Islet precursor cell (in vitro differentiated cells): ENCODE measurements around the gene STRBP.
"Not testable (repeated sequence)": the region's sequence is repeated elsewhere in the genome, so short reads cannot be mapped to it uniquely, and the experiment has no call there.

Source experiments
- DNase-seq: peaks from one replicate; pipeline ENCODE4 v3.0.0-alpha.2; 2018

STRBP gene

DNA sequence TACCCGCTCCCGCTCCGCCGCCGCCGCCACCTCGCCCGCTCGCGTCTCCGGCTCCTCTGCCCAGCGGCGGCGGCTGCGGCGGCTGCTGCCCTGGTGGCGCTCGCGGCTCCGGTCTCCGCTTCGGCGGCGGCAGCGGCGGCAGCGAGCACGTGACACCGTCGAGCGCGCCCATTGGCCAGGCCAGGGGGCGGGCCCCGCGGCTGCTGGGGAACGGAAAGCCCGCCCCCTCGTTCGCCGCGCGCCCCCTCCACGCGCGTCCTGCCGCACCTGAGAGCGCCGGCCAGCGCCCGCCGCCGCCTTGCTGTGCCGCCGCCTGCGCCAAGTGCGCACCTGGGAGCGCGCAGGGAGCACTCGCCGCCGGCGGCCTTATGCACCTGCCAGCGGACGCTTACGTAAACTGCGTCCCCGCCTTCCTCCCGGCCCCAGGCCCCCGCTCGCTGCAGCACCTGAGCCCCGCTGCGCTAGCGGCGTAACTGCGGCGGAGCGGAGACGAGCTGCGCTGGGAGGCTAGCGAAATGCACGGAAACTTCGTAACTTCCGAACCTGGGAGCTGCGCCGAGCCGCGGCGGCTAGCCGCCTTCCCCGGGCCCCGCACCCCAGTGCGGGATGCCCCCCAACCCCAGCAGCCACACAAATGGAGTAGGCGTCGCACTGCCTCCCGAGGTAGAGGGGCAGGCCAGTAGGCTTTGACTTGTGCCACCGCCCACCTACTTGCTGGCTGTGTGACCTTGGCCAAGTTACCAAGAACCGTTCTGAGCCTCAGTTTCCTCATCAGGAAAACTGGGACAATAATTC lies at the start of gene STRBP:
TSS of gene STRBP (minus strand) at position 122 of the 795 bp plus-strand sequence. CDS start 84,452 bp downstream, outside the sequence.
- DNase-seq: peak; percentile 92

DNA sequence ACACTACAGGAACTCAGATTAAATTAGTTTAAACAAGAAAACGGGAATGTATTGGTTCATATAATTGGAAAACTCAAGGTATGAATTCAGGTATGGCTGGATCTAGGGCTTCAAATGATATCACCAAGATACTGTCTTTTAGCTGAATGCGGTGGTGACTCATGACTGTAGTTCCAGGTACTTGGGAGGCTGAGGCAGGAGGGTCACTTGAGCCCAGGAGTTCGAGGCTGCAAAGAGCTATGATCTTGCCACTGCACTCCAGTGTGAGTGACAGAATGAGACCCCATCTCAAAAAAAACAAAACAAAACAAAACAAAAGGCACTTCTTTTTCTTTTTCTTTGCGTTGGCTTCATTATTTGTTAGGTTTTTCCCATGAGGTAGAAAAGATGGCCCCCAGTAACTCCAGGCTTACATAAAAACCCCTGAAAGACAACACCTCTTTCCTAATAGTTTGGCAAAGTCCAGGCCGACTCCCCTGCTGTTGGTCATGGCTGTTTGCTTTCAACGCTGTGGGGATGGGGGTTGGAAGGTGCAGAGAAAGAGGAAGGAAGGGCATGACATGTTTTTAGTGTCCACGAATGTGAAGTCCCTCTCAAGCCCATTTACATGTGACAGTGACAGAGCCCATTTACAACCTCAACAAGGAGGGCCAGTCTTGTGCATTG lies 47.8 kb upstream of the STRBP start:
- peak; percentile 7 for DNase-seq

DNA sequence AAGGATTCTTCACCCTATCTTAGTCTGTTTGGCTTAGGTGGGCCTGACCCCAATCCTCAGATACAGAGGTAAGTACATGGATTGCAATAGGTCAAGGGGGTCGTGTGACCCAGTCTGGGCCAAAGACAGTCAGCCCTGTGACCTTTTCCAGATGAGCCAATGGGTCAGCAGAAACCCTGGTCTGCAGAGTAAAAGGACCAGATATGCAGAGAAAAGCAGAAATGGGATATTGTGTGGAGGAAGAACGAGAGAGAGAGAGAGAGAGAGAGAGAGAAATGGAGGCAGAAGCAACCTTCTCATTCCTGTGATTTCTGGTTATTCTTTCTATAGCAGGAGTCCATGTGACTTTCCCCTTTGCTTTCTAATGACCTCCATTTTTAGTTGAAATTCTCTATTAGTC lies 47.2 kb upstream of the STRBP start:
- DNase-seq: peak; percentile 37

DNA sequence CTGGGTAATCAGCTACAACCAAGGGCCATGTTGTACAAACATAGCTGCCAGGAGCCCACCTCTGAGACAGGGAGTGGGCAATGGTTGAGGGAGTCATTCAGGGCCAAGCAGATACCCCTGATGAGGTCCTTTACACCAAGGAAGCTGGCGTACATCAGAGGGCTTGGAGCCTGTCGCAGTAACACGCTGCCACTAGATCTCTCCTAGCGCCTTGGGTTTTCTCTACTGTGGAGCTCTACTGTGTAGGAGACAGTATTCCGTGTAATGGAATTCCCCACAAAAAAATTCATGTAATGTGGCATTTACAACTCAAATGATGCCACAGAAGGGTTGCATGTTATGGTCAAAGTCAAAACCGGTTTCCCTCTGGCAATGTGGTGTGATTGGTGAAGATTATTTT lies 46.2 kb upstream of the STRBP start:
- DNase-seq: peak; percentile 3

DNA sequence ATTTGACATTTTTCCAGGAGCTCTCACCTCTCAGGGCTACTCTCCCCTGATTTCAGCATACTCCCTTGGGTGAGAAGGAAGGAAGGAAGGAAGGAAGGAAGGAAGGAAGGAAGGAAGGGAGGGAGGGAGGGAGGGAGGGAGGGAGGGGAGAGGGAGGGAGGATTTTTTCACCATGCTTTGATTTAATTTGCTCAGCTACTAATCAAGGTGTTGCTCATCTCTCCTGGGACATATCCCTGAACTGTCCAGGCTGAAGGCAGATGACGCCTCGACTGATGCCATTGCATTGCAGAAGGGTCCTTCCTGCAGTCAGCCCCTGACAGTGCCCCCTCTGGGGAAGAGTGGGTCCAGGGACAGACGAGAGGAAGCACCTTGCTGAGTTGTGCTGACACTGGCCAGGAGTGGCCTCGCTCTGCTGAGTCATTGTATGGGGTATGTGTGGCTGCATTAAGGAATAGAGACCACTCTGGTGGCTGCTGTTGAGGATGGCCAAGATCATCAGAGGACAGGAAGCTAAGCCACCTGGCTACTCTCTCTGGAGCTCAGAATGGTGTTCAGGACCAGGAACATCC lies 44.0 kb upstream of the STRBP start:
- peak; percentile 59 for DNase-seq

DNA sequence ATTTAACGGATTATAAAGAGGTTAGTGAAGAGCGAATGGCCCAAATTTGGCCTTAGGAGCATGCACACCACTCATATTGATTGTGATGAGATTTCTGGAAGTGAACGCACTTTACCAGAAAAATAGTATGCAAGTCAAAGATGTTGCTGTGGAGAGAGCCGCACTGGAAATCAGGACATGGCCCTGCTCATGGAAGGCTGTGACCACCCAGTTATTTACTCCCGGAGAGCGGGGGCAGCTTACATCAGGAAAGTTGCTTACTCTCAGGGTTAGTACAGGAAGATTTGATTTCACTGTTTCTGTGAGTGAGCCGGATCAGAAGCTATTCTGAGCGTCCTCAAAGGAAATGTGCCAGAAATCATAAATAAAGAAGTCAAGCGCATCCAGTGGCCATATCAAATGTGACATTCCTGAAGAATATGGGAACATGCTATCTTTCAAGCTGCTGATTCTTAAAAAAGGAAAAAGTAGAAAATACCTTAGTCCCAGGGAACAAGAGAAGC lies 42.9 kb upstream of the STRBP start:
- no peak for DNase-seq

DNA sequence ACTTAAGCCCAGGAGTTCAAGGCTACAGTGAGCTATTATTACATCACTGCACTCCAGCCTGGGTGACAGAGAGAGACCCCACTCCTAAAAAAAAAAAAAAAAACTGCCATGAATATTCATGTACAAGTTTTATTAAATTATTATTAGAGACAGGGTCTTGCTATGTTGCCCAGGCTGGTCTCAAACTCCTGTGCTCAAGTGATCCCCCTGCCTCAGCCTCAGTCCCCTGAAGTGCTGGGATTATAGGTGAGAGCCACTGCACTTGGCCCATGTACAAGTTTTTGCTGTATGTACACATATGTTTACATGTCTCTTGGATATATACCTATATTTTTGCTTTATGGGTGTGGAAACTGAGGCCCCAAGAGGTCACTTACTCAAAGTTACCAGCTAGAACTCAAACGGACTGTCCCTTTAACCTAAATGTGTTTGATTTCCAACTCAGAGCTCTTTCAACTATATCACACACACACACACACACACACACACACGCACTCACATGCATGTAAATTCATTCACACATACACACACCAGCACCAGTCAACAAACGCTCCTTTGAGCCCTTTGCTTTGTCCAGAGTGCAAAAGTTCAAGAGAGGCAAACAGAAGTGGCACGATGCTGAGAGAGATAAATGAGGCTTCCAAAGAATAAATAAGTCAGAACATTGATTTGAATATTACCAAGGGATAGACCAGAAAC lies 42.3 kb upstream of the STRBP start:
- peak; percentile 34 for DNase-seq

DNA sequence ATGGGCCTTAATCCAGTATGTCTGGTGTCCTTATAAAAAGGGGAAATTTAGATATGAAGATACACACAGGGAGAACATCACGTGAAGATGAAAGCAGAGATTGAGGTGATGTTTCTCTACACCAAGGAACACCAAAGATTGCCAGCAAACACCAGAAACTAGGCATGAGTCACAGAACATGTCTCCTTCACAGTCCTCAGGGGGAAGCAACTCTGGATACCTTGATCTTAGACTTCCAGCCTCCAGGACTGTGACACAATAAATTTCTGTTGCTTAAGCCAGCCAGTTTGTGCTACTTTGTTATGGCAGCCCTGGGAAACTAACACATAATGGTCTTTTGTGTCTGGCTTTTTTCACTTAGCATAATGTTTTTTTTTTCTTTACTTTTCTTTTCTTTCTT lies 41.2 kb upstream of the STRBP start:
- DNase-seq: peak; percentile 57

DNA sequence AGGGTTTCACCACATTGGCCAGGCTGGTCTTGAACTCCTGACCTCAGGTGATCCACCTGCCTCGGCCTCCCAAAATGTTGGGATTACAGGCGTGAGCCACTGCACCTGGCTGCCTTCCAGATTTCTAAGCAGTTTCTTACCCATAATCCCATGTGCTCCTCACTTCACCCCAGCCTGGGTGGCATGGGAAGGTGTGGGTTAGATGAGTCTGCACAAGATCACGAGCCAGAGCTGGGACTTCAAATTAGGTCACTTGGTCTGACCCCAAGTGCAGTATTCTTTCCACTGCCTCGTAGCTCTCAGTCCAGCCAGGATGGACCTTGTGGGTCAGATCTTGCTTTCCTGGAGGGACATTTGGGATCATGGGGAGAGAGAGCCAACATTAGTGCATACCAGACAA lies 37.5 kb upstream of the STRBP start:
- peak; percentile 25 for DNase-seq

DNA sequence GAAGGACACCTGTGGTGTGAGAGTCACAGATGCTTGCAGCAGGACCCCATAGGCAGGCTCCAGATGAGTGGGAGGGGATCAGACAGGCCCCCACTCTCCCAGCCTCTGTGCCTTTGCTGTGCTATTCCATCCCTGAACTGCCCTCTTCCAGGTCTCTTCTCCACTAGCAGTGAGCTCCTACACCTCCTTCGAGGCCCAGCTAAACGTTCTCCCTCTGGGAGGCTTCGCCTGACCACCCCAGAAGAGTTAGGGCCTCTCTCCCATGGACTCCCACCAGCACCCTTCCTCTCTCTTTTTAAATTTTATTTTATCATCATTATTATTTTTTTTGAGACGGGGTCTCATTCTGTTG lies 35.9 kb upstream of the STRBP start:
- no peak for DNase-seq

DNA sequence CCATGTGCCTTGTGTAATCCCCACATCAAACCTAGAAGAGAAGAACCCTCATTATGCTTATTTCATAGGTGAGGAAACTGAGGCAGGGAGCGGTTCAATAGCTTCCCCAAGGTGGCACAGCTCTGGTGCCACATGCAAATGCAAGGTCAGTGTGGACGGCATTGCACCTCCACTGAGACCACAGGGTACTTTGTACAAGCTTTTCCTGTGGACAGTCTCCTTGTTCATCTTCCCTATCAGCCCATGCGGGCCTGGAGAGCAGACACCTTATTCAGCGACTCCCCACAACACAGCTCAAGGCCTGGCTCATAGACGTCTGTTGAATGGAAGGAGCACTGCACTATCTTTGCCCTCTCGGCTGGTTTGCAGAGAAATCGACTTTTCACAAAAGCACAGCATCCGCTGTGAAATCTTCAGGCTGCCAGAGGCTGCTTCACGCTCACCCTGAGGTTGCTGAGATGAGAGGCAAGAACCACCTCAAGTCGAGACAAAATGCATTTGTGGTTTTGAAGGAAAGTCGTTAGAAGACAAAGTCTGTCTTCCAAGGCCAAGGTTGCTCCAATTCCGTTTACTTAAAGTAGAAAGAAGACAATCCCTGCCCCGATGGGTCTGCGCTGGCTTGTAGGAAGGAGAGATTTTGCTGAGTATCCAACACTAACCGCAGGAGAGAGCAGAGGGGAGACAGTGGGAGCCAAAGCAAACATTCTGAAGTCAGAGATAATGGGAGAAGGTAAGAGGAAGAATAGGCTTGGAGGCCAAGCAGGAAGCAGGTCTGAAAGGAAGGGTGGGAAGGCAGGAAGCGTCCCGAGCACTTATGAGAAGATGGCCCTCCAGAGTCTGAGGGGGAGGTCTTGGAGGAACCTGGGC lies 34.2 kb upstream of the STRBP start:
- peak; percentile 38 for DNase-seq

DNA sequence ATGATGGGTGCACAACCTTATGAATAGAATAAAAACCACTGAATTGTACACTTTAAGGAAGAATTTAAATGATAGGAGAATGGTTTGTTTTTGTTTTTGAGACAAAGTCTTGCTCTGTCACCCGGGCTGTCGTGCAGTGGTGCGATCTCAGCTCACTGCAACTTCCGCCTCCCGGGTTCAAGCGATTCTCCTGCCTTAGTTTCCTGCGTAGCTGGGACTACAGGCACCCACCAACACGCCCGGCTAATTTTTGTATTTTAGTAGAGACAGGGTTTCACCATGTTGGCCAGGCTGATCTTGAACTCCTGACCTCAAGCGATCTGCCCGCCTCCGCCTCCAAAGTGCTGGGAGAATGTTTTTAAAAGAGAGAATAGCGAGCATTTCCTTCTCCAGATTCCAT lies 33.5 kb upstream of the STRBP start:
- DNase-seq: not testable (repeated sequence)

DNA sequence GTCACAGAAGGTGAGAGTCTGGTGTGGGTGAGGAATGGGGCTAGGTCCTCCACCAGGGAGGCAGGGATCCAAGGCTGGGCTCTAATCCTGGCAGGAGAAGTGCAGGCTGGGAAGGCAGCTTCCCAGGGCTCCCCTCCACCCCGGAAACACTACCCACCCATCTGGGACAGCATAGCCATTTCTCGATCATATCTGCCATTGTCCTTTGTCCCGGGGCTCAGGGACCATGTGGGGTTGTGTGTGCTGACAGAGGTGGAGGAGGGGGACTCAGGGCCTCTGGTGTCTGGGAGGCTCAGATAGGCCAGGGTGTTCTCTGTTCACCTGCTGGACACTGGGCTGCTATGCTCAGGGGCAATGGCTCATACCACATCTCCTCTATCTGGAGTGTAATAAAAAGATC lies 32.2 kb upstream of the STRBP start:
- DNase-seq: peak; percentile 45

DNA sequence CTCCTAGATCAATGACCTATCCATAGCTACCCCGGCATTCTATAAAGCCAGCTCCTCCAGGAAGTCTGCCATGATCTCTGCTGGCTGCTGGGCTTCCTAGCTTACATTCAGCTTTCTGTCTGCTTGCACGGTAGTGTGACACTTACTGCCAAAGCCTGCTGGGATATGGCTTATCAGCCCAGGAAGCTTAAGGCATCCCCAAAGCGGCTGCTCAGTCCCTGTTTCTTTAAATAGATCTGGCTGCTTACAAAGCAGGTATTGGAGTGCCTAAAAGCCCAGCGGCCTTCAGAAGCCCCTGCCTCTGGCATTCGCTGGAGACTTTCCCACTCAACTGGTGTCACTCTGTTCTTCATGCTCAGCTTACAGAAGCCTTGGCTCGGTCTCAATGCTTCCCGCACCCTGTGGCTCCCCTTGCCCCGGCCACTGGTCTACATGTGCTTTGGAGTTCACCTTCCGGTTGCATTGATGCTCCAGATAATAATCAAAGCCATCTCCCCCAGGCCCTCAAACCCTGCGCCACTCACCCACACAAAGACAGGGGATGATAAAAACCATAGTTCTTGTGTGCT lies 31.3 kb upstream of the STRBP start:
- DNase-seq: peak; percentile 54

DNA sequence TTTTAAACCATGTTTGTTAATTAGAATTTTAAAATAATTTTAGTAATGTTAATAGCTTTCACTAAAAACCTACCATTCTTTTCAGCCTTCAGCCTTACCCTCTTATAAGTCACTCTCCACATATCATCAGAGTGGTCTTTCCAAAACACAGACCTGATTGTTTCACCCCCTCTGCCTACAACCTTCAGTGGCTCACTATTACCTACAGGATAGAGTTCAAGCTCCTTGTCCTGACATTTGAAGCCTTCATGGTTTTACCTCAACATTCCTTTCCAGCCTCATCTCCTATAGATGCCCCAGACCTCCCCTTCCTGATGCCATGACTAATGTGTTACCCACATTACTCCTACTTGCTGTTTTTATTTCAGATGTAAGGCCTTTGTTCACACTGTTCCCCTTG lies 27.8 kb upstream of the STRBP start:
- peak; percentile 38 for DNase-seq

DNA sequence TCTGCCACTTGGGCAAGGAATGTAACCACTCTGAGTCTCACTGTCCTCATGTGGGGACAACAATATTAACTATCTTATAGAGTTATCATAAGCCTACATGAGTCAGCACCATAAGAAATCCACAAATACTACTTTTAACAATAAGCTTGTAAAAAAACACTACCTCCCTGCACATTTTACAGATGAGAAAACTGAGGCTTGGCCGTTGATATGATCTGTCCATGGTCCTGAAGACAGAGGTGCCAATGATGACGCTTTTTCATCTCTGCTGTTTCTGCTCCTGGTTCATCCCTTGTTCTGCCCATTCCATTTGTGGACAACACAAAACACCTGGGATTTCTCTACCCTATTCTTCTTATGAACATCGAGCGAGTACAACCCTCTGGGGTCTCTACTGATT lies 23.4 kb upstream of the STRBP start:
- no peak for DNase-seq

DNA sequence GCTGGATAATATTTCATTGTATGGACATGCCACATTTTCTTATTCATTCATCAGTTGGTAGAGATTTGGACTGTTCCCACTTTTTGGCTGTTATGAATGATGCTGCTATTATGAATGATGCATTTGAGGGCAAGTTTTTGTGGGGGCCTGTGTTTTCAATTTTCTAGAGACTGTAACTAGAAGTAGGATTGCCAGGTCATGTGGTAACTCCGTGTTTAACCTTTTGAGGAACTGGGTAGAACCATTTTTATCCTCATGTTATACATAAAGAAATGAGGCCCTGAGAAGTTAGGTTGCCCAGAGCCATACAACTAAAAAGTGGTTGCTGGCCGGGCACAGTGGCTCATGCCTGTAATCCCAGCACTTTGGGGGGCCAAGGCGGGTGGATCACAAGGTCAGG lies 22.4 kb upstream of the STRBP start:
- DNase-seq: peak; percentile 22

DNA sequence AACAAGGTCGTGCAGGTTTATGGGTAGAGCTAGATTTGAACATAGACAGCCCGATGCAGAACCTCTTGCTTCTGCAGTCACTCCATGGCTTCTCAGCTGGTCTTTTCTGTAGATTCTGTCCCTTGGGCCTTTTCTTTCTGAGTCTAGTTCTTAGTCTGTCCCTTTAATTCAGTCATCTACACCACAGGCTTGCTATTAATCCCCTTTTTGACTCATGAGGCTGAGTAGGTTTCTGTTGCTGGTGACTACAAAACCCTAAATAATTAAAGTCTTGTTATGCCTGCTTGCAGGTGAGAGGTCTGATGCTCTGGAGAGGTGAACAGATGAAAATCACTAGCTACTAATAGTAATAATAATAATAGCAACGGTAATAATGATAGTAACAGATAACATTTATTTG lies 19.3 kb upstream of the STRBP start:
- peak; percentile 12 for DNase-seq

DNA sequence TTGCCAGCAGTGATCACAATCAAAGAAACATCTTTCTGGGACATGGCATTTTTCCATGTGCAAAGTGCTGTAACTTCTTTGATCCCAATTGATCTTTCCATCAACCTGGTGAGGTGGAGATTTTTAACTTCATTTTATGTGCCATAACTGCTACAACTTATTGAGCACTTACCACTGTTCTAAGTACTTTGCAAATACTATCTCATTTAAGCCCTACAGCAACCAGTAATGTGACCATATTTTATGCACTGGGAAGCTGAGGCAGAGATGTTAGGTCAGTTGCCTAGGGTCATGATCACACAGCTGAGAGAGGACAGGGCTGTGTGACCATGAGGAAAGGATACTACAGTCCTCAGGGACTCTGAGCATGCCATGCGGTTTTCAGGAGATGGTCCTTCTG lies 17.9 kb upstream of the STRBP start:
- no peak for DNase-seq

DNA sequence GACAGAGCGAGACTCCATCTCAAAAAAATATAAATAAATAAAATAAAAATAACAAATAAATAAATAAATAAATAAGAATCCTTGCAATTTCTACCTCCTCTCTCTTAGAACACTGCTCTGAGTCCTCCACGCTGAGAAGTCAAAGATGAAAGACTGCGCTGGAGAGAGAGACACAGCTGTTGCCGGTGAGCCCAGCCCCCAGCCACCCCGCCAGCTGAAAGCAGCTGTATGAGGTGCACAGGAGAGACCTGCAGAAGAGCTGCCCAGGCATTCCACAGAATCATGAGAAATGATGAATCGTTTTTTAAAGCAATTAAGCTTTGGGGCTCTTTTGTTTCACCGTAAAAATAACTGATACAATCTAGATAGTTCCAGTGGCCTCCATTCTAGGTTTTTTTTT lies 16.3 kb upstream of the STRBP start:
- DNase-seq: no peak

DNA sequence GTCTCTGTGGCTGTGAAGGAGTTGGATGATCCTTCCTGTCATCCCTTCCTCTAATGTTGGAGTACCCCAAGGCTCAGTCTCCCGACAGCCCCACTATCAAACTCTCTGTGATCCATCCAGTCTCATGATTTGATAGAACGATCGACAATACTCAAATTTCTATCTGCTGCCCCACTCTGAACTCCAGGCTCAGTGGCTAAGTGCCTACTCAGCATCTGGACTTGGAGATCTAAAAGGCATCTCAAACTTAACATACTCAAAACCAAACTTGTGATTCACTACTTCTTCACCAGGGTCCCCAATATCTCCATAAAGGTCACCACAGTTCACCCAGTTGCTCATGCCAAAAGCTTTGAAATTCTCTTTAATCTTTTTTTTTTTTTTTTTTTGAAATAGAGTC lies 15.1 kb upstream of the STRBP start:
- DNase-seq: no peak

DNA sequence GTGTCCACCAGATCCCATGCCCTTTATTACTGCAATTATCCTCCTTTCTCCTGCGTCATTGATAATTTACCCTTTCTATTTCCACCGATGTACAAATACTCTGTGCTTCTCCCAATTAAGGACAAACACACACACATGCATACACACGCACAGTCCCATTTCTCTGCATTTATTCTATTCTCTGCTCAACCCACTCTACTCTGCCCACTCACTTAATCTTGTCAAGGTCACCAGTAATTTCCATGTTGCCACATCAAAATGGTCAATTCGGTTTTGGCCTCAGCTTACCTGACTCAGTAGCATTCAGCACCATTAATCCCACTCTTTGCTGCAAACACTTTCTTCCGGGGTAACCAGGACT lies 14.6 kb upstream of the STRBP start:
- DNase-seq: no peak
